ENCODE data around the gene SPATS2L.

The SPATS2L gene

GRCh38 chr2:200525066-200525465 is 218.6 kb downstream of the SPATS2L start:
- no peak for DNase-seq

- DNase-seq = no peak
These were observed 219.0 kb downstream of the SPATS2L start for GRCh38 chr2:200525551-200525881.

- DNase-seq = peak; percentile 83
These were observed 219.6 kb downstream of the SPATS2L start, which contains the start of gene SGO2 for GRCh38 chr2:200525882-200526651. SGO2 (plus strand) TSS chr2:200526207; CDS start chr2:200532976, 6,769 bp downstream.

- no peak for DNase-seq
These were observed 221.7 kb downstream of the SPATS2L start for GRCh38 chr2:200528228-200528627.

Data from GOT3 (cell line).